Lung (tissue), 12 donors: ENCODE measurements around the gene PTPN22. TPM values are rescaled to one million over a fixed set of nuclear protein-coding genes. Genes with fewer than 3 reads are reported as not detected.
A peak's percentile ranks its signal among the peaks of the same experiment; 100 is the strongest.

Experiments
- ATAC-seq: fragments of 200-7000 bp; cut with Tn5 transposase; one replicate; pipeline ENCODE4 v1.9.1; 2020; ENCODE audit warnings: moderate number of reproducible peaks; ENCODE audit not compliant: insufficient read depth, low FRiP score
- DNase-seq, 3 donors: peaks; one replicate each; pipeline ENCODE4 v3.0.0-alpha.2; 2013 to 2017
- H3K27ac ChIP-seq, 2 donors: one replicate each; pipeline ENCODE4 v1.5.1; 2013; ENCODE audit warnings: mild to moderate bottlenecking in 2 of 2, moderate library complexity in 2 of 2, control low read depth in 1 of 2, inconsistent platforms in 1 of 2, low read depth in 1 of 2, low read length in 1 of 2
- H3K27me3 ChIP-seq, 3 donors: one replicate each; pipeline ENCODE4 v1.5.1; 2013; ENCODE audit warnings: low read length in 2 of 3; ENCODE audit not compliant: control insufficient read depth in 3 of 3, insufficient read depth in 3 of 3
- H3K36me3 ChIP-seq, 4 donors: one replicate each; pipeline ENCODE4 v1.5.1; 2013; ENCODE audit warnings: low read length in 4 of 4, mild to moderate bottlenecking in 1 of 4, moderate library complexity in 1 of 4; ENCODE audit not compliant: control insufficient read depth in 4 of 4, insufficient read depth in 4 of 4
- H3K4me1 ChIP-seq, 5 donors: one replicate each; pipeline ENCODE4 v1.5.1; 2013; ENCODE audit warnings: low read length in 5 of 5, mild to moderate bottlenecking in 2 of 5, moderate library complexity in 1 of 5; ENCODE audit not compliant: control insufficient read depth in 5 of 5, insufficient read depth in 5 of 5
- H3K4me3 ChIP-seq: one replicate; pipeline ENCODE4 v1.5.1; 2013; ENCODE audit warnings: mild to moderate bottlenecking, control low read depth, moderate library complexity
- H3K9ac ChIP-seq, 2 donors: one replicate each; pipeline ENCODE4 v1.5.1; 2013; ENCODE audit warnings: low read length in 2 of 2, control low read depth in 1 of 2; ENCODE audit not compliant: insufficient read depth in 1 of 2
- H3K9me3 ChIP-seq, 4 donors: one replicate each; pipeline ENCODE4 v1.5.1; 2013; ENCODE audit warnings: low read length in 3 of 4, mild to moderate bottlenecking in 1 of 4, moderate library complexity in 1 of 4; ENCODE audit not compliant: control insufficient read depth in 4 of 4, insufficient read depth in 3 of 4
- CTCF ChIP-seq: IDR thresholded peaks from 2 replicates; pipeline ENCODE4 v1.5.1; 2012; ENCODE audit warnings: mild to moderate bottlenecking; ENCODE audit errors: control extremely low read depth, extremely low read depth
- WGBS, 2 donors: extraction: QIAGEN DNeasy Blood & Tissue Kit; methylation state at CpG; one replicate each; pipeline ENCODE4 v1.1.7; 2013; 5-methylcytosine and 5-hydroxymethylcytosine counted together
- polyA plus RNA-seq, 2 donors: library from polyadenylated mRNA; stranded (reverse); fragments of 200-250 nt; gene quantifications; one replicate each; pipeline ENCODE4 v1.2.1, GENCODE V29; 2013
- total RNA-seq, 2 donors: library from RNA; depleted of rRNA in 1 of 2; stranded (reverse); fragments of >200 nt in 1 of 2; gene quantifications; one replicate each; pipeline ENCODE4 v1.2.1, GENCODE V29; 2014 to 2021
- donor health status: control.
- donor health status: control.
- donor health status: Bipolar disorder and iron deficiency.
- donor health status: healthy.
- donor health status: DM: yes; HTN: yes; CAD: no.

The PTPN22 gene
- total and polyA plus RNA-seq, 4 donors = 4.2 to 7.0 (median 6.1) TPM

- Histone ChIP-seq H3K4me1 (peaks cover 4 to 12% (median 6%) of the 10 kb centered on the region in 5 donors), H3K9me3 (no peaks in the 10 kb centered on the region), H3K27me3 (no peaks in the 10 kb centered on the region), H3K9ac (peak overlapping the region in 1 of 2 donors; percentile 24), H3K27ac (peak overlapping the region in 1 of 2 donors; percentile 72), H3K36me3 (peaks cover 0 to 2% (median 0%) of the 10 kb centered on the region in 4 donors), H3K4me3 (no peak overlapping the region)
- 49 to 56% methylated on average over 8 of the region's 8 CpGs for WGBS, 2 donors
- DNase-seq (peak in 2 of 3 donors; percentile 73 to 75), ATAC-seq (peak; percentile 79)
- TF ChIP-seq CTCF = no peak
Measured at GRCh38 chr1:113804421-113805255, 66.9 kb downstream of the PTPN22 start.

- H3K4me1 ChIP-seq = peaks cover 4 to 13% (median 6%) of the 10 kb centered on the region in 5 donors
- ATAC-seq (no peak), DNase-seq (no peak)
- no peak overlapping the region for H3K9ac ChIP-seq
- no peak overlapping the region for H3K27ac ChIP-seq
- no peaks in the 10 kb centered on the region for H3K9me3 ChIP-seq
- WGBS, 2 donors = 96% methylated on average over 3 of the region's 3 CpGs
- no peak overlapping the region for H3K4me3 ChIP-seq
- no peaks in the 10 kb centered on the region for H3K27me3 ChIP-seq
- TF ChIP-seq CTCF = no peak
- H3K36me3 ChIP-seq = peaks cover 0 to 4% (median 0%) of the 10 kb centered on the region in 4 donors
Measured at GRCh38 chr1:113802367-113803007, 69.0 kb downstream of the PTPN22 start.

- Histone ChIP-seq H3K27ac (no peak overlapping the region), H3K9me3 (no peaks in the 10 kb centered on the region), H3K27me3 (no peaks in the 10 kb centered on the region), H3K4me1 (peaks cover 1 to 14% (median 6%) of the 10 kb centered on the region in 5 donors), H3K4me3 (no peak overlapping the region), H3K9ac (no peak overlapping the region), H3K36me3 (peaks cover 0 to 7% (median 4%) of the 10 kb centered on the region in 4 donors)
- WGBS, 2 donors = 66 to 92% methylated on average over 3 of the region's 3 CpGs
- DNase-seq (no peak), ATAC-seq (no peak)
- TF ChIP-seq CTCF = no peak
Measured at GRCh38 chr1:113800487-113800886, 71.0 kb downstream of the PTPN22 start.
